Nephron (organoid): ENCODE data around the gene PCDH9.
A peak's percentile ranks its signal among the peaks of the same experiment; 100 is the strongest.

ENCODE experiments used
- H3K27ac Mint-ChIP-seq, 3 experiments: 2 replicates each; pipeline ENCODE4 v1.8.0; 2020; ENCODE audit warnings: mixed read lengths in 3 of 3, mild to moderate bottlenecking in 2 of 3, moderate library complexity in 1 of 3
- H3K27me3 Mint-ChIP-seq: 2 replicates; pipeline ENCODE4 v1.8.0; 2021; ENCODE audit warnings: low read depth, mild to moderate bottlenecking, moderate library complexity, mixed read lengths
- H3K36me3 Mint-ChIP-seq: 2 replicates; pipeline ENCODE4 v1.8.0; 2020; ENCODE audit warnings: low read depth, mixed read lengths
- H3K4me1 Mint-ChIP-seq: 2 replicates; pipeline ENCODE4 v1.8.0; 2020; ENCODE audit warnings: mixed read lengths
- H3K4me3 Mint-ChIP-seq, 3 experiments: 2 replicates each; pipeline ENCODE4 v1.8.0; 2020; ENCODE audit warnings: mild to moderate bottlenecking in 3 of 3, mixed read lengths in 3 of 3, moderate library complexity in 2 of 3
- H3K9me3 Mint-ChIP-seq: 2 replicates; pipeline ENCODE4 v1.8.0; 2020; ENCODE audit warnings: mixed read lengths
- TF ChIP-seq, protein P1 (sequence below), 3 experiments: fragments of 200-600 bp; sonication (generic); IDR thresholded peaks; one replicate each; pipeline ENCODE4 v1.5.0; 2021; ENCODE audit warnings: antibody characterized with exemption in 3 of 3; ENCODE audit not compliant: unreplicated experiment in 3 of 3

The PCDH9 gene

DNA sequence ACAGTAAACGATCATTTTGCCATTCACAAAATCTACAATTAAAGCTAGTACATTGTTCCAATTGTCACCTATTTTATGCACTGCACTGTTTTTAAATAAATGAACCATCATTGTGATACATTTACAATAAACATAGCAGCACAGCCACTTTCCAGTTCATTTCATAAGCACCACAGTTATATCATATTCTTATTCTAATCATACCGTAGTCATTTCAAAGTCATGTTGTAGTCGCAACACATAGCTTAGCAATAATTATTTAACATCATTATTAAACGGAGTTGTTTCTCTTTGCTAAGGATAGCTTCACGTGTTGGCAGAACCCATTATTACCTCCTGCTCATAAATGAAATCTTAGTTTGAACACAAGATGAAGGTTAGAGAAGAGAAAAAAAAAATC is 2.2 kb upstream of the PCDH9 start:
- Mint-ChIP-seq H3K9me3 (no peaks in the 10 kb centered on the region), H3K27ac (peak overlapping the region; percentile 56 to 87 (median 70)), H3K4me1 (peaks cover 11% of the 10 kb centered on the region), H3K27me3 (no peaks in the 10 kb centered on the region), H3K4me3 (peak overlapping the region; percentile 71 to 82 (median 81)), H3K36me3 (peaks cover 6% of the 10 kb centered on the region)
- TF ChIP-seq, protein P1, sequence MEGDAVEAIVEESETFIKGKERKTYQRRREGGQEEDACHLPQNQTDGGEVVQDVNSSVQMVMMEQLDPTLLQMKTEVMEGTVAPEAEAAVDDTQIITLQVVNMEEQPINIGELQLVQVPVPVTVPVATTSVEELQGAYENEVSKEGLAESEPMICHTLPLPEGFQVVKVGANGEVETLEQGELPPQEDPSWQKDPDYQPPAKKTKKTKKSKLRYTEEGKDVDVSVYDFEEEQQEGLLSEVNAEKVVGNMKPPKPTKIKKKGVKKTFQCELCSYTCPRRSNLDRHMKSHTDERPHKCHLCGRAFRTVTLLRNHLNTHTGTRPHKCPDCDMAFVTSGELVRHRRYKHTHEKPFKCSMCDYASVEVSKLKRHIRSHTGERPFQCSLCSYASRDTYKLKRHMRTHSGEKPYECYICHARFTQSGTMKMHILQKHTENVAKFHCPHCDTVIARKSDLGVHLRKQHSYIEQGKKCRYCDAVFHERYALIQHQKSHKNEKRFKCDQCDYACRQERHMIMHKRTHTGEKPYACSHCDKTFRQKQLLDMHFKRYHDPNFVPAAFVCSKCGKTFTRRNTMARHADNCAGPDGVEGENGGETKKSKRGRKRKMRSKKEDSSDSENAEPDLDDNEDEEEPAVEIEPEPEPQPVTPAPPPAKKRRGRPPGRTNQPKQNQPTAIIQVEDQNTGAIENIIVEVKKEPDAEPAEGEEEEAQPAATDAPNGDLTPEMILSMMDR (IDR thresholded peaks at IDR 0.05; ENCODE audit: unreplicated experiment in 3 of 3): no peak

DNA sequence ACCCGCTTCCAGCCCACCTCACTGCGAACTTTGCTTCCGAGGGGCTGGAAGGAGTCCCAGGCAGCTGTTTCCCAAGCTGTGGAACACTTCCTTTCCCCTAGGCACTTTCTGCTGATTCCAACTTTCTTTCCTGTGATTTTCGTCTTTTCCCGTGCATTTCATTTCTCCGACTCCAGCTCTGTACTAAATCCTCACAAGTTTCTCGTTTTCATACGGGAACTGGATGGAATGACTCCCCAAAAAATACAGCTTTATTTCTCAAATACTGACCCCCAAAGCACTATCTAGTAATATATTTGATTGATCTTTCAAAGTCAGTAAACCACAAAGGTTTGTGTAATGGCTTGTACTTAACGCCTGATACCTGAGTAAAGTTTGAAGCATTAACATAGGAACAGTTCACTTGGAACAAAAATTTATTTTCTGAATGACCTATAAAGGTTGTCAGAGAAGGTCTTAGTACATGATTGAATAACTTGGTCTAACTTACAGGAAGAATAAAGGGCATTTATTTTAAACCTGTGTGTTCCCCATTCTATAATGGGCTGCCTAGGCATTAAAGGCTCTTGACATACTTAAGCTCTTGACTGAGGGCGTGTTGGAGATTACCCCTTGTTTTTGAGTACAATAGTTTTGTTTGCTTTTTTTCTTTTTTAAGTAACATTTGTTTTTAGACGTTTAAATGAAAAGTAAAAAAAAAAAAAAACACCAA is 1.3 kb upstream of the PCDH9 start:
- no peaks in the 10 kb centered on the region for H3K9me3 Mint-ChIP-seq
- peaks cover 15% of the 10 kb centered on the region for H3K4me1 Mint-ChIP-seq
- H3K4me3 Mint-ChIP-seq: no peak overlapping the region
- H3K36me3 Mint-ChIP-seq: peaks cover 12% of the 10 kb centered on the region
- TF ChIP-seq, protein P1 (IDR thresholded peaks at IDR 0.05; ENCODE audit: unreplicated experiment in 3 of 3): no peak
- H3K27me3 Mint-ChIP-seq: no peaks in the 10 kb centered on the region
- peak overlapping the region in 1 of 3 experiments; percentile 94 for H3K27ac Mint-ChIP-seq

- Mint-ChIP-seq H3K27ac (peak overlapping the region in 1 of 3 experiments; percentile 94), H3K4me3 (no peak overlapping the region), H3K9me3 (no peaks in the 10 kb centered on the region), H3K36me3 (peaks cover 16% of the 10 kb centered on the region), H3K27me3 (no peaks in the 10 kb centered on the region), H3K4me1 (peaks cover 16% of the 10 kb centered on the region)
- TF ChIP-seq, protein P1 (IDR thresholded peaks at IDR 0.05; ENCODE audit: unreplicated experiment in 3 of 3): no peak
Observed at GRCh38 chr13:67230404-67231288, 510 bp upstream of the PCDH9 start.

DNA sequence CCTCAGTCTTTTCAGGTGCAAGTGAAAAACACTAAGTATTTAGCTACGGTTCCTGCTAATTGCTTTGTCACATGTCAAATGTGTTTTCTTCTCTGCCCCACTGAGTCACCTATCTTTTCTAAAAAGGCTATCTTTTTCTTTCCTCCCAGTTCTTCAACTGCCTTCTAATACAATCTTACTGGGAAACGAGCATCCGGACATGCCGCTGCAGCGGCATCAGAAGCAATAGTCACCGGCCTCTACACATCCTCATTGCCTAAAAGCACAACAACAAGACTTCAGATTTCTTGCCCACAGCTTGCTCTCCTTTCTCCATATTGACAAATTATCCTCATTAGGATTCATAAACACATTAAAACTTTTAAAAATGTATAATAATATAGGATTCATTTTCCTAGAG is 1.2 kb downstream of the PCDH9 start:
- Mint-ChIP-seq H3K27me3 (no peaks in the 10 kb centered on the region), H3K4me3 (no peak overlapping the region), H3K4me1 (peaks cover 30% of the 10 kb centered on the region), H3K27ac (no peak overlapping the region), H3K36me3 (peaks cover 23% of the 10 kb centered on the region), H3K9me3 (no peaks in the 10 kb centered on the region)
- TF ChIP-seq, protein P1 (IDR thresholded peaks at IDR 0.05; ENCODE audit: unreplicated experiment in 3 of 3): no peak

DNA sequence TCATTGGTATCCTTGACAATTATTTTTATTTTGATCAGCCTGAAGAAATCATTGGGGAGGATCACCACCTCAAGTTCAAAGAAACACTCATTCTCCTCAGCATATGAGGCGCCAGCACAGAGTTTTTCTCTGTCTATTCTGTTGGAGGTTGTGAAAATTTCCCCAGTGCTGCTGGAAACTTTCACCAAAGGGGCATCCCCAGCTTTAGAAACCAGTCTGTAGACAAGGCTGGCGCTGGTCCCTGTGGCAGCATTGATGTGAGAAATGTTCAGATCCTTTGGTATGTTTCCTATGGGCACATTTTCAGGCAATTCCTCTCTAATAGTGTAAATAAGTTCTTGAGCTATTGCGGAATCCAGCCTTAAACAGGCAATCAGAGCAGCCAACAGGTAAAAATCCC is 2.1 kb downstream of the PCDH9 start:
- Mint-ChIP-seq H3K4me3 (no peak overlapping the region), H3K9me3 (no peaks in the 10 kb centered on the region), H3K4me1 (peaks cover 37% of the 10 kb centered on the region), H3K27me3 (no peaks in the 10 kb centered on the region), H3K36me3 (peaks cover 23% of the 10 kb centered on the region), H3K27ac (no peak overlapping the region)
- TF ChIP-seq, protein P1 (IDR thresholded peaks at IDR 0.05; ENCODE audit: unreplicated experiment in 3 of 3): no peak
